GM23338 (cell line): ENCODE results near the gene MYO7B. TPM values are rescaled to one million over a fixed set of nuclear protein-coding genes. Genes with fewer than 3 reads are reported as not detected.

Source experiments
- ATAC-seq: fragments of 200-7000 bp; cut with Tn5 transposase; 3 replicates; pipeline ENCODE4 v1.9.1; 2020
- DNase-seq: peaks from one replicate; pipeline ENCODE4 v3.0.0-alpha.2; 2015; ENCODE audit warnings: low spot score
- H2AFZ ChIP-seq: fragments of 200-600 bp; sonication (generic); 2 replicates; pipeline ENCODE4 v1.8.0; 2016; ENCODE audit warnings: antibody characterized with exemption, mild to moderate bottlenecking, moderate library complexity
- H3F3A ChIP-seq: fragments of 200-600 bp; sonication (generic); replicated peaks from 2 replicates; pipeline ENCODE4 v1.8.0; 2017; ENCODE audit warnings: antibody characterized with exemption, mixed run types, low read depth
- H3K27ac ChIP-seq: fragments of 200-600 bp; sonication (generic); 2 replicates; pipeline ENCODE4 v1.6.1; 2016; ENCODE audit warnings: low read depth
- H3K27me3 ChIP-seq: fragments of 200-600 bp; sonication (generic); 2 replicates; pipeline ENCODE4 v1.8.0; 2016; ENCODE audit warnings: mild to moderate bottlenecking, mixed run types, moderate library complexity; ENCODE audit not compliant: insufficient read depth
- H3K36me3 ChIP-seq: fragments of 200-600 bp; sonication (generic); 2 replicates; pipeline ENCODE4 v1.8.0; 2016; ENCODE audit warnings: mild to moderate bottlenecking; ENCODE audit not compliant: insufficient read depth
- H3K4me1 ChIP-seq: fragments of 200-600 bp; sonication (generic); 2 replicates; pipeline ENCODE4 v1.8.0; 2016; ENCODE audit warnings: mild to moderate bottlenecking, moderate library complexity; ENCODE audit not compliant: insufficient read depth
- H3K4me2 ChIP-seq: fragments of 200-600 bp; sonication (generic); 2 replicates; pipeline ENCODE4 v1.7.1; 2017; ENCODE audit warnings: mixed run types
- H3K4me3 ChIP-seq: fragments of 200-600 bp; sonication (generic); 2 replicates; pipeline ENCODE4 v1.6.1; 2016; ENCODE audit warnings: mixed run types
- H3K79me2 ChIP-seq: fragments of 200-600 bp; sonication (generic); replicated peaks from 2 replicates; pipeline ENCODE4 v1.8.0; 2017; ENCODE audit warnings: mild to moderate bottlenecking; ENCODE audit not compliant: insufficient read depth
- H3K9me2 ChIP-seq: fragments of 200-600 bp; sonication (generic); 2 replicates; pipeline ENCODE4 v1.8.0; 2017; ENCODE audit not compliant: insufficient read depth
- H4K20me1 ChIP-seq: fragments of 200-600 bp; sonication (generic); replicated peaks from 2 replicates; pipeline ENCODE4 v1.8.0; 2017; ENCODE audit warnings: mild to moderate bottlenecking; ENCODE audit not compliant: insufficient read depth
- H3K27ac Mint-ChIP-seq: 2 replicates; pipeline ENCODE4 v1.8.0; 2020; ENCODE audit warnings: inconsistent platforms, mild to moderate bottlenecking, moderate library complexity, mixed read lengths
- H3K27me3 Mint-ChIP-seq: 3 replicates; pipeline ENCODE4 v1.8.0; 2022; ENCODE audit warnings: low read depth, mild to moderate bottlenecking, moderate library complexity, mixed read lengths, inconsistent platforms; ENCODE audit not compliant: insufficient read depth, poor library complexity
- H3K36me3 Mint-ChIP-seq: 3 replicates; pipeline ENCODE4 v1.8.0; 2021; ENCODE audit warnings: low read depth, mild to moderate bottlenecking, inconsistent platforms, moderate library complexity, mixed read lengths
- H3K4me1 Mint-ChIP-seq: 3 replicates; pipeline ENCODE4 v1.8.0; 2020; ENCODE audit warnings: mild to moderate bottlenecking, inconsistent platforms, mixed read lengths
- H3K4me3 Mint-ChIP-seq: 3 replicates; pipeline ENCODE4 v1.8.0; 2021; ENCODE audit warnings: moderate library complexity, mild to moderate bottlenecking, inconsistent platforms, mixed read lengths
- H3K9me3 Mint-ChIP-seq: 3 replicates; pipeline ENCODE4 v1.8.0; 2020; ENCODE audit warnings: moderate library complexity, mild to moderate bottlenecking, inconsistent platforms, mixed read lengths
- CREB1 ChIP-seq: fragments of 250-450 bp; sonication (Bioruptor Pico); IDR thresholded peaks from 2 replicates; pipeline ENCODE4 v1.5.0; 2020; ENCODE audit warnings: low read depth, mild to moderate bottlenecking, moderate library complexity
- EZH2 ChIP-seq: fragments of 200-600 bp; sonication (generic); IDR thresholded peaks from one replicate; pipeline ENCODE4 v1.8.0; 2017; ENCODE audit warnings: antibody characterized with exemption, mild to moderate bottlenecking, low read depth; ENCODE audit not compliant: unreplicated experiment
- EZH2phosphoT487 ChIP-seq: fragments of 200-600 bp; sonication (generic); IDR thresholded peaks from one replicate; pipeline ENCODE4 v1.8.1; 2018; ENCODE audit warnings: antibody characterized with exemption; ENCODE audit not compliant: unreplicated experiment
- NANOG ChIP-seq: IDR thresholded peaks from 2 replicates; pipeline ENCODE4 v1.6.1; 2016; ENCODE audit warnings: antibody characterized with exemption, borderline replicate concordance
- REST ChIP-seq: IDR thresholded peaks from one replicate; pipeline ENCODE4 v1.6.1; 2018; ENCODE audit warnings: antibody characterized with exemption; ENCODE audit not compliant: unreplicated experiment
- STAT1 ChIP-seq: IDR thresholded peaks from one replicate; pipeline ENCODE4 v1.6.1; 2016; ENCODE audit warnings: antibody characterized with exemption; ENCODE audit not compliant: unreplicated experiment
- ZNF114 ChIP-seq: fragments of 250-450 bp; sonication (Bioruptor Pico); IDR thresholded peaks from 2 replicates; pipeline ENCODE4 v1.5.0; 2020; ENCODE audit warnings: mild to moderate bottlenecking, moderate library complexity
- polyA plus RNA-seq: library from polyadenylated mRNA; unstranded; fragments of >200 nt; fragmentation: Nextera tagmentation; extraction: Ambion mirVana; gene quantifications from 2 replicates; pipeline ENCODE4 v1.2.1, GENCODE V29; 2016
- total RNA-seq: library from RNA; depleted of rRNA; stranded (reverse); fragments of >200 nt; shearing (Covaris generic); gene quantifications from 2 replicates; pipeline ENCODE4 v1.2.3, GENCODE V29; 2014
- TF ChIP-seq, protein P1 (sequence below): fragments of 250-450 bp; sonication (Bioruptor Pico); IDR thresholded peaks from 2 replicates; pipeline ENCODE4 v1.5.0; 2020; ENCODE audit warnings: mild to moderate bottlenecking, moderate library complexity

MYO7B gene
- total and polyA plus RNA-seq, 2 experiments from 2014 or later = not detected

DNA sequence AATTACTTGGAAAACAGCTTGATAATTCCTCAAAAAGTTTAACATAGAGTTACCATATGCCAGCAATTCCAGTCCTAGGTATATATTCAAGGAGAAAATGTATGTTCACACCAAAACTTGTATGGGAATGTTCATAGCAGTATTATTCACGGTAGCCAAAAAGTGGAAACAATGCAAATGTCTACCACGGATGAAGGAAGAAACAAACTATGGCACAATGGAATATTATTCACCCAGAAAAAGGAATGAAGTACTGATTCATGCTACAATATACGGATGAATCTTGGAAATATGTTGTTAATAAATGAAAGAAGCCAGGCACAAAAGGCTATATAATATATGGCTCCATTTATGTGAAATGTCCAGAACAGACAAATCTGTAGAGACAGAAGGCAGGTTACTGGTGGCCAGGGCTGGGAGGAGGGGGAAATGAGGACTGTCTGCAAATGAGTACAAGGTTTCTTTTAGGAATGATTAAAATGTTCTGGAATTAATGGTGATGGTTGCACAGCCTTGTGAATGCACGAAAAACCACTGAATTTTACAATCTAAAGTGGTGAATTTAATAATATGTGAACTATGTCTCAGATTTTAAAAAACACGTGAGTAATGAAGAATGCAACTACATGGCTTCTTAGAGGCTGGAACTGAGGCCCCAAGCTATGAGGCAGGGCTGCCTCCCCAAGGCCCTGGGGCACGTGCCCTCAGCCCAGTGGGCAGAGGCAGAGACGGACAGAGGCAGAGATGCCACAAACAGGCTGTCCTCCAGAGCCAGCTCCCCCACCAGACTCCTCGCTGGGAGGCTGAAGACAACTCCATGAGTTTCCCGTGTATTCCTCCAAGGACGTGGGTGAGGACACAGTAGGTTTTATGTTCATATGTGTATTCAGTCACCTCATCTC is 134.8 kb downstream of the MYO7B start:
- H2AFZ ChIP-seq = no peak overlapping the region
- no peaks in the 10 kb centered on the region for H3K36me3 ChIP-seq
- H3K4me3 ChIP-seq = no peak overlapping the region
- H3K4me2 ChIP-seq = no peak overlapping the region
- H3K27me3 ChIP-seq = peaks cover 35% of the 10 kb centered on the region
- Mint-ChIP-seq H3K27ac (no peak overlapping the region), H3K4me1 (no peaks in the 10 kb centered on the region), H3K4me3 (no peak overlapping the region), H3K9me3 (no peaks in the 10 kb centered on the region; the same call in 2 of the 3 replicates), H3K27me3 (peaks cover 23% of the 10 kb centered on the region), H3K36me3 (no peaks in the 10 kb centered on the region)
- no peaks in the 10 kb centered on the region for H3K9me2 ChIP-seq
- DNase-seq = no peak
- no peak for TF ChIP-seq NANOG
- TF ChIP-seq REST = no peak
- TF ChIP-seq EZH2 = no peak
- no peak for TF ChIP-seq STAT1
- TF ChIP-seq EZH2phosphoT487 = no peak
- TF ChIP-seq, protein P1, sequence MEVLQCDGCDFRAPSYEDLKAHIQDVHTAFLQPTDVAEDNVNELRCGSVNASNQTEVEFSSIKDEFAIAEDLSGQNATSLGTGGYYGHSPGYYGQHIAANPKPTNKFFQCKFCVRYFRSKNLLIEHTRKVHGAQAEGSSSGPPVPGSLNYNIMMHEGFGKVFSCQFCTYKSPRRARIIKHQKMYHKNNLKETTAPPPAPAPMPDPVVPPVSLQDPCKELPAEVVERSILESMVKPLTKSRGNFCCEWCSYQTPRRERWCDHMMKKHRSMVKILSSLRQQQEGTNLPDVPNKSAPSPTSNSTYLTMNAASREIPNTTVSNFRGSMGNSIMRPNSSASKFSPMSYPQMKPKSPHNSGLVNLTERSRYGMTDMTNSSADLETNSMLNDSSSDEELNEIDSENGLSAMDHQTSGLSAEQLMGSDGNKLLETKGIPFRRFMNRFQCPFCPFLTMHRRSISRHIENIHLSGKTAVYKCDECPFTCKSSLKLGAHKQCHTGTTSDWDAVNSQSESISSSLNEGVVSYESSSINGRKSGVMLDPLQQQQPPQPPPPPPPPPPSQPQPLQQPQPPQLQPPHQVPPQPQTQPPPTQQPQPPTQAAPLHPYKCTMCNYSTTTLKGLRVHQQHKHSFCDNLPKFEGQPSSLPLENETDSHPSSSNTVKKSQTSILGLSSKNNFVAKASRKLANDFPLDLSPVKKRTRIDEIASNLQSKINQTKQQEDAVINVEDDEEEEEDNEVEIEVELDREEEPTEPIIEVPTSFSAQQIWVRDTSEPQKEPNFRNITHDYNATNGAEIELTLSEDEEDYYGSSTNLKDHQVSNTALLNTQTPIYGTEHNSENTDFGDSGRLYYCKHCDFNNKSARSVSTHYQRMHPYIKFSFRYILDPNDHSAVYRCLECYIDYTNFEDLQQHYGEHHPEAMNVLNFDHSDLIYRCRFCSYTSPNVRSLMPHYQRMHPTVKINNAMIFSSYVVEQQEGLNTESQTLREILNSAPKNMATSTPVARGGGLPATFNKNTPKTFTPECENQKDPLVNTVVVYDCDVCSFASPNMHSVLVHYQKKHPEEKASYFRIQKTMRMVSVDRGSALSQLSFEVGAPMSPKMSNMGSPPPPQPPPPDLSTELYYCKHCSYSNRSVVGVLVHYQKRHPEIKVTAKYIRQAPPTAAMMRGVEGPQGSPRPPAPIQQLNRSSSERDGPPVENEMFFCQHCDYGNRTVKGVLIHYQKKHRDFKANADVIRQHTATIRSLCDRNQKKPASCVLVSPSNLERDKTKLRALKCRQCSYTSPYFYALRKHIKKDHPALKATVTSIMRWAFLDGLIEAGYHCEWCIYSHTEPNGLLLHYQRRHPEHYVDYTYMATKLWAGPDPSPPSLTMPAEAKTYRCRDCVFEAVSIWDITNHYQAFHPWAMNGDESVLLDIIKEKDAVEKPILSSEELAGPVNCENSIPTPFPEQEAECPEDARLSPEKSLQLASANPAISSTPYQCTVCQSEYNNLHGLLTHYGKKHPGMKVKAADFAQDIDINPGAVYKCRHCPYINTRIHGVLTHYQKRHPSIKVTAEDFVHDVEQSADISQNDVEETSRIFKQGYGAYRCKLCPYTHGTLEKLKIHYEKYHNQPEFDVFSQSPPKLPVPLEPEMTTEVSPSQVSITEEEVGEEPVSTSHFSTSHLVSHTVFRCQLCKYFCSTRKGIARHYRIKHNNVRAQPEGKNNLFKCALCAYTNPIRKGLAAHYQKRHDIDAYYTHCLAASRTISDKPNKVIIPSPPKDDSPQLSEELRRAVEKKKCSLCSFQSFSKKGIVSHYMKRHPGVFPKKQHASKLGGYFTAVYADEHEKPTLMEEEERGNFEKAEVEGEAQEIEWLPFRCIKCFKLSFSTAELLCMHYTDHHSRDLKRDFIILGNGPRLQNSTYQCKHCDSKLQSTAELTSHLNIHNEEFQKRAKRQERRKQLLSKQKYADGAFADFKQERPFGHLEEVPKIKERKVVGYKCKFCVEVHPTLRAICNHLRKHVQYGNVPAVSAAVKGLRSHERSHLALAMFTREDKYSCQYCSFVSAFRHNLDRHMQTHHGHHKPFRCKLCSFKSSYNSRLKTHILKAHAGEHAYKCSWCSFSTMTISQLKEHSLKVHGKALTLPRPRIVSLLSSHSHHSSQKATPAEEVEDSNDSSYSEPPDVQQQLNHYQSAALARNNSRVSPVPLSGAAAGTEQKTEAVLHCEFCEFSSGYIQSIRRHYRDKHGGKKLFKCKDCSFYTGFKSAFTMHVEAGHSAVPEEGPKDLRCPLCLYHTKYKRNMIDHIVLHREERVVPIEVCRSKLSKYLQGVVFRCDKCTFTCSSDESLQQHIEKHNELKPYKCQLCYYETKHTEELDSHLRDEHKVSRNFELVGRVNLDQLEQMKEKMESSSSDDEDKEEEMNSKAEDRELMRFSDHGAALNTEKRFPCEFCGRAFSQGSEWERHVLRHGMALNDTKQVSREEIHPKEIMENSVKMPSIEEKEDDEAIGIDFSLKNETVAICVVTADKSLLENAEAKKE (CRISPR knock-in tag) = no peak
- no peak for TF ChIP-seq CREB1
- no peak for TF ChIP-seq ZNF114 (CRISPR knock-in tag)
- ATAC-seq = no peak
- no peak overlapping the region for H3K27ac ChIP-seq
- no peaks in the 10 kb centered on the region for H3K4me1 ChIP-seq
- H3K79me2 ChIP-seq = no peaks in the 10 kb centered on the region
- H3F3A ChIP-seq = 0 out of 2 replicates have a peak, but pooled peaks cover 4% of the 10 kb centered on the region
- H4K20me1 ChIP-seq = no peaks in the 10 kb centered on the region
